Activated T-cell treated with anti-CD3 and anti-CD28 coated beads, Interleukin-2, amount 50 U/mL, for 24 hours (primary cell): ENCODE measurements around the gene R3HDM1.
A peak's percentile ranks its signal among the peaks of the same experiment; 100 is the strongest.
"Not testable (repeated sequence)": the region's sequence is repeated elsewhere in the genome, so short reads cannot be mapped to it uniquely, and the experiment has no call there.

ENCODE experiments used
- DNase-seq: peaks from one replicate; pipeline ENCODE4 v3.0.0-alpha.2; 2020
- H3K27ac Mint-ChIP-seq: 2 replicates; pipeline ENCODE4 v1.8.0; 2020; ENCODE audit warnings: mild to moderate bottlenecking, mixed read lengths
- H3K27me3 Mint-ChIP-seq: 2 replicates; pipeline ENCODE4 v1.8.0; 2020; ENCODE audit warnings: mixed read lengths
- H3K36me3 Mint-ChIP-seq: 2 replicates; pipeline ENCODE4 v1.8.0; 2020; ENCODE audit warnings: low read depth, mixed read lengths
- H3K4me1 Mint-ChIP-seq: 2 replicates; pipeline ENCODE4 v1.8.0; 2020; ENCODE audit warnings: low read depth, mixed read lengths
- H3K4me3 Mint-ChIP-seq: 2 replicates; pipeline ENCODE4 v1.8.0; 2020; ENCODE audit warnings: mild to moderate bottlenecking, moderate library complexity, mixed read lengths
- H3K9me3 Mint-ChIP-seq: 2 replicates; pipeline ENCODE4 v1.8.0; 2020; ENCODE audit warnings: mixed read lengths

The R3HDM1 gene

GRCh38 chr2:135688978-135689377 lies 157.7 kb downstream of the R3HDM1 start:
- no peaks in the 10 kb centered on the region for H3K27me3 Mint-ChIP-seq
- H3K4me1 Mint-ChIP-seq, result peaks cover 39% of the 10 kb centered on the region
- H3K9me3 Mint-ChIP-seq, result no peaks in the 10 kb centered on the region
- H3K4me3 Mint-ChIP-seq, result no peak overlapping the region
- H3K36me3 Mint-ChIP-seq, result peaks cover 61% of the 10 kb centered on the region
- no peak for DNase-seq
- peak overlapping the region; percentile 87 for H3K27ac Mint-ChIP-seq

DNA sequence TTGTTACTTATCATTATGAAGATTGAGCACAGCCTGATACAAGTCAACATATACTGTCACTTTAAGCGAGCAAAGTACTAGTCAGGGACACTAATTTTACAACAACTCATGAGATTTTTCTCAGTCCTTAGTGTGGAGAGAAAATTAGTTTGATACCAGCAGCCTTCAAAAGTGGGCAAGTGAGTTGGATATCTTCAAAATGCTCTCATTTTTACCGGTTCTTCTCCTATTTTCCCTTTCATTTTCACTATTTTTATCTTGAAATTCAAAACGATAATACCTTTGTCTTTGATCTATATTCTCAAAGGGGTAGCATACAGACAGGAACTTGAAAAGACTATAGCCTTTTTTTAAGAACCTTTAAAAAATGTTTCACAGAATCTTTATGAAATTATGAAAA lies 158.4 kb downstream of the R3HDM1 start:
- H3K4me1 Mint-ChIP-seq, result peaks cover 43% of the 10 kb centered on the region
- DNase-seq, result no peak
- peak overlapping the region; percentile 87 for H3K27ac Mint-ChIP-seq
- H3K36me3 Mint-ChIP-seq, result peaks cover 61% of the 10 kb centered on the region
- H3K4me3 Mint-ChIP-seq, result peak overlapping the region; percentile 42
- H3K9me3 Mint-ChIP-seq, result no peaks in the 10 kb centered on the region
- no peaks in the 10 kb centered on the region for H3K27me3 Mint-ChIP-seq

- no peaks in the 10 kb centered on the region for H3K9me3 Mint-ChIP-seq
- H3K27me3 Mint-ChIP-seq, result no peaks in the 10 kb centered on the region
- no peak for DNase-seq
- H3K4me1 Mint-ChIP-seq, result peaks cover 20% of the 10 kb centered on the region
- no peak overlapping the region for H3K27ac Mint-ChIP-seq
- no peak overlapping the region for H3K4me3 Mint-ChIP-seq
- H3K36me3 Mint-ChIP-seq, result peaks cover 39% of the 10 kb centered on the region
Measured at GRCh38 chr2:135694711-135695110, 163.4 kb downstream of the R3HDM1 start.

DNA sequence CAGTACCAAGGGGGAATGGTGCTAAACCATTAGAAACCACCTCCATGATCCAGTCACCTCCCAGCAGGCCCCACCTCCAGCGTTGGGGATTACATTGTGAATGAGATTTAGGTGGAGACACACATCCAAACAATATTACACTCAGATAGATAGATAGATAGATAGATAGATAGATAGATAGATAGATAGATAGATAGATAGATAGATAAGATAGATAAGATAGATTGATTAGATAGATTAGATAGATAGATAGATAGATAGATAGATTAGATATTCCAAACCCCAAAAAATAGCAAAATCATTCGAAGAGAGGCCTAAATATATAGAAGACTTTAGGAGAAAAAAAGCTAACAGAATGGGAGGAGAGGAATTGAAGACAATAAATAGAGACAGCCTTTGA lies 167.6 kb downstream of the R3HDM1 start:
- Mint-ChIP-seq H3K4me1 (peaks cover 5% of the 10 kb centered on the region), H3K9me3 (no peaks in the 10 kb centered on the region), H3K36me3 (peaks cover 39% of the 10 kb centered on the region), H3K27me3 (no peaks in the 10 kb centered on the region), H3K4me3 (no peak overlapping the region), H3K27ac (no peak overlapping the region)
- DNase-seq, result no peak

DNA sequence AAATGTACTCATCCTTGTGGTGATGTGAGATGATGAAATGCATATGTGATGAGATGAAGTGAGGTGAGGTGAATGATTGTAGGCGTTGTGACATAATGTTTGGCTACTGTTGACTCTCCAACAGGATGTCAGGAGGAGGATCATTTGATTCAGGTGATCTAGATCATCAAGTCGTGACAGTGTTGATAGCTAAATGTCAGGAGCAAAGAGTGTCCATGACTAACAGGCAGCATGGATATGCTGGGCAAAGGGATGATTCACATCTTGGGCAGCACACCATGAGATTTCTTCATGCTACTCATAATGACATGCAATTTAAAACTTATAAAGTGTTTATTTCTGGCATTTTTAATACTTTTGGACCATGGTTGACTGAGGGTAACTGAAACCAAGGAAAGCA lies 170.2 kb downstream of the R3HDM1 start:
- Mint-ChIP-seq H3K36me3 (peaks cover 24% of the 10 kb centered on the region), H3K4me1 (no peaks in the 10 kb centered on the region), H3K27ac (no peak overlapping the region), H3K9me3 (no peaks in the 10 kb centered on the region), H3K27me3 (no peaks in the 10 kb centered on the region), H3K4me3 (no peak overlapping the region)
- DNase-seq, result no peak

DNA sequence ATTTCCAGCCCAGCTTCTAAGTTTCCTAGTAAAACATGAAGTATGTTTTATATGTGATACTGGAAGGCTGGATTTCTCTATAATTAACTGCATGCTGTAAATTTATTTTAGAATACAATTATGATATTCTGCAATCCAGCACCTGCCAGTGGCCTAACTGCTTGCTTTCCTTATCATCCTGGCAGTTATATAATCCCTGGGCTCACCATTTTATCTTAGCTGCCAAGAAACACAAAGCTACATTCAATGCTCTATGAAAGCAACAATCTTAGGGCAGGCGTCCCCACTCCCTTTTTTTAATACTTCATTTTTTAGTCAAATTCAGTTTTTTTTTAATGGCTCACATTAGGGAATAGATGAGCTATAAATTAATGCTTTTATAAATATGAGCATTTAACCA lies 172.0 kb downstream of the R3HDM1 start:
- no peaks in the 10 kb centered on the region for H3K9me3 Mint-ChIP-seq
- no peaks in the 10 kb centered on the region for H3K27me3 Mint-ChIP-seq
- no peak overlapping the region for H3K4me3 Mint-ChIP-seq
- peaks cover 20% of the 10 kb centered on the region for H3K36me3 Mint-ChIP-seq
- no peaks in the 10 kb centered on the region for H3K4me1 Mint-ChIP-seq
- DNase-seq, result no peak
- H3K27ac Mint-ChIP-seq, result no peak overlapping the region

DNA sequence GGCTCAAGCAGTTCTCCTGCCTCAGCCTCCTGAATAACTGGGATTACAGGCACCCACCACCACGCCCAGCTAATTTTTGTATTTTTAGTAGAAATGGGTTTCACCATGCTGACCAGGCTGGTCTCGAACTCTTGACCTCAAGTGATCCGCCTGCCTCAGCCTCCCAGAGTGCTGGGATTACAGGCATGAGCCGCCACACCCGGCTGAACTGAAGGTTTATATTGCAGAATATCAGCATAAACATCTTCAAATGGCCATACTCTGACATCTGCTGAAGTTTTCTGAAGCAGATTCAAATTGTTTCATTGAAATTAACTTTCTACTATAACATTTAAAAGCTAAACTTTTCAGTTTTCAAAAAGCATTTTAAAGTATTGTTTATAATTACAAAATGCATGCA lies 172.8 kb downstream of the R3HDM1 start:
- not testable (repeated sequence) for DNase-seq, H3K27ac Mint-ChIP-seq, H3K27me3 Mint-ChIP-seq, H3K9me3 Mint-ChIP-seq, H3K4me3 Mint-ChIP-seq, H3K4me1 Mint-ChIP-seq
- peaks cover 20% of the 10 kb centered on the region for H3K36me3 Mint-ChIP-seq

- H3K27ac Mint-ChIP-seq, result no peak overlapping the region
- H3K36me3 Mint-ChIP-seq, result peaks cover 36% of the 10 kb centered on the region
- no peak overlapping the region for H3K4me3 Mint-ChIP-seq
- no peak for DNase-seq
- no peaks in the 10 kb centered on the region for H3K9me3 Mint-ChIP-seq
- peaks cover 1% of the 10 kb centered on the region for H3K4me1 Mint-ChIP-seq
- no peaks in the 10 kb centered on the region for H3K27me3 Mint-ChIP-seq
Measured at GRCh38 chr2:135708159-135708558, 176.9 kb downstream of the R3HDM1 start.

GRCh38 chr2:135709992-135710391 lies 178.7 kb downstream of the R3HDM1 start:
- H3K36me3 Mint-ChIP-seq, result peaks cover 48% of the 10 kb centered on the region
- peaks cover 1% of the 10 kb centered on the region for H3K4me1 Mint-ChIP-seq
- H3K4me3 Mint-ChIP-seq, result no peak overlapping the region
- H3K27ac Mint-ChIP-seq, result no peak overlapping the region
- H3K9me3 Mint-ChIP-seq, result no peaks in the 10 kb centered on the region
- no peaks in the 10 kb centered on the region for H3K27me3 Mint-ChIP-seq
- DNase-seq, result peak; percentile 81

GRCh38 chr2:135715086-135715485 lies 183.8 kb downstream of the R3HDM1 start:
- H3K36me3 Mint-ChIP-seq, result peaks cover 70% of the 10 kb centered on the region
- not testable (repeated sequence) for H3K4me3 Mint-ChIP-seq, H3K9me3 Mint-ChIP-seq, H3K27me3 Mint-ChIP-seq, H3K27ac Mint-ChIP-seq, H3K4me1 Mint-ChIP-seq, DNase-seq

GRCh38 chr2:135728064-135728743 lies 196.9 kb downstream of the R3HDM1 start:
- peaks cover 30% of the 10 kb centered on the region for H3K36me3 Mint-ChIP-seq
- H3K27me3 Mint-ChIP-seq, result no peaks in the 10 kb centered on the region
- H3K4me3 Mint-ChIP-seq, result no peak overlapping the region
- peaks cover 4% of the 10 kb centered on the region for H3K4me1 Mint-ChIP-seq
- DNase-seq, result no peak
- H3K9me3 Mint-ChIP-seq, result no peaks in the 10 kb centered on the region
- no peak overlapping the region for H3K27ac Mint-ChIP-seq

GRCh38 chr2:135732561-135732960 lies 201.3 kb downstream of the R3HDM1 start:
- H3K27me3 Mint-ChIP-seq, result no peaks in the 10 kb centered on the region
- H3K9me3 Mint-ChIP-seq, result no peaks in the 10 kb centered on the region
- H3K4me3 Mint-ChIP-seq, result no peak overlapping the region
- no peak overlapping the region for H3K27ac Mint-ChIP-seq
- DNase-seq, result no peak
- H3K36me3 Mint-ChIP-seq, result no peaks in the 10 kb centered on the region
- H3K4me1 Mint-ChIP-seq, result peaks cover 7% of the 10 kb centered on the region

- no peaks in the 10 kb centered on the region for H3K27me3 Mint-ChIP-seq
- H3K9me3 Mint-ChIP-seq, result no peaks in the 10 kb centered on the region
- no peak overlapping the region for H3K4me3 Mint-ChIP-seq
- no peaks in the 10 kb centered on the region for H3K36me3 Mint-ChIP-seq
- no peak overlapping the region for H3K27ac Mint-ChIP-seq
- H3K4me1 Mint-ChIP-seq, result peaks cover 7% of the 10 kb centered on the region
- no peak for DNase-seq
Measured at GRCh38 chr2:135733045-135733444, 201.8 kb downstream of the R3HDM1 start.

GRCh38 chr2:135736546-135736945 lies 205.3 kb downstream of the R3HDM1 start:
- Mint-ChIP-seq H3K36me3 (no peaks in the 10 kb centered on the region), H3K4me1 (peaks cover 10% of the 10 kb centered on the region), H3K9me3 (no peaks in the 10 kb centered on the region), H3K27ac (no peak overlapping the region), H3K4me3 (no peak overlapping the region), H3K27me3 (no peaks in the 10 kb centered on the region)
- no peak for DNase-seq

DNA sequence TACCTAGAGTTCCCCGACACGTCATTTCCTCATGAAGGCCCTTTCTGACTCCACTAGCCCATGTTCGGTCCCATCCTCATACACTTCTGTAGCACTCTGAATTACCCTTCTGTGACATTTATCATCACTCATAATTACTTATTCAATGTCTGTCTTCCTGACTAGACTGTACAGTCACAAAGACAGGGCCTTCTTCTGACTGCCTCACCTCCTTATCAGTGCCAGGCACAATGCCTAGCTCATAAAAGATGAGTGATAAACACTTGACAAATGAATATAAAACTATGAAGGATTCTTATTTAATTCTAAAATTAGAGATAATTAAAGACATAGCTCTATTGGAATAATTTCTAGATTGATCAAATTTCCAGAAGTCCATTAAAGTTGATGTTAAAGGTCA lies 208.9 kb downstream of the R3HDM1 start:
- Mint-ChIP-seq H3K4me3 (no peak overlapping the region), H3K27ac (no peak overlapping the region), H3K9me3 (no peaks in the 10 kb centered on the region), H3K27me3 (no peaks in the 10 kb centered on the region), H3K36me3 (peaks cover 20% of the 10 kb centered on the region), H3K4me1 (peaks cover 22% of the 10 kb centered on the region)
- DNase-seq, result no peak

DNA sequence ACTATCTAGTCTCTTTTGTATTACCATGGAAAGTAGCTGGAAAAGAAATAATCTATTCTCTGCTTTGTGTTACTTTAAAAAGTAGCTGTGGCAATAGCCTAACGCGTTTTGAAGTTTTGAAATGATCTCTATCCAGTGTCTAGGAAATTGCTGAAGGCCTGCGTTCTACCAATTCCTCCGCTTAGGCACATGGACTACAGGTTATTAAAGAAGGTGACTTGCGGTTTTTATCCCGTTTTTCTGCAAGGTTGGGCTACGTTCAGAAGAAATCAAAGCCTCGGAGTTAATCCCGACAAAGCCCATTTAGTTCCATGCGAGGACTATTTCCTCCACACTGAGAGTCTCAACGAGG lies 209.7 kb downstream of the R3HDM1 start:
- Mint-ChIP-seq H3K4me3 (peak overlapping the region; percentile 8), H3K27me3 (no peaks in the 10 kb centered on the region), H3K9me3 (no peaks in the 10 kb centered on the region), H3K4me1 (peaks cover 27% of the 10 kb centered on the region), H3K36me3 (peaks cover 25% of the 10 kb centered on the region), H3K27ac (no peak overlapping the region)
- no peak for DNase-seq
